Activated CD8-positive, alpha-beta memory T cell treated with anti-CD3 and anti-CD28 coated beads for 48 hours (primary cell): Measurements from ENCODE around the gene GOLGA6B.
A peak's percentile ranks its signal among the peaks of the same experiment; 100 is the strongest.
"Not testable (repeated sequence)": the region's sequence is repeated elsewhere in the genome, so short reads cannot be mapped to it uniquely, and the experiment has no call there.

Source experiments
- DNase-seq, 3 experiments: peaks; one replicate each; pipeline ENCODE4 v3.0.0-alpha.2; 2020; ENCODE audit warnings: low read depth in 2 of 3, low spot score in 2 of 3

The GOLGA6B gene, protein sequence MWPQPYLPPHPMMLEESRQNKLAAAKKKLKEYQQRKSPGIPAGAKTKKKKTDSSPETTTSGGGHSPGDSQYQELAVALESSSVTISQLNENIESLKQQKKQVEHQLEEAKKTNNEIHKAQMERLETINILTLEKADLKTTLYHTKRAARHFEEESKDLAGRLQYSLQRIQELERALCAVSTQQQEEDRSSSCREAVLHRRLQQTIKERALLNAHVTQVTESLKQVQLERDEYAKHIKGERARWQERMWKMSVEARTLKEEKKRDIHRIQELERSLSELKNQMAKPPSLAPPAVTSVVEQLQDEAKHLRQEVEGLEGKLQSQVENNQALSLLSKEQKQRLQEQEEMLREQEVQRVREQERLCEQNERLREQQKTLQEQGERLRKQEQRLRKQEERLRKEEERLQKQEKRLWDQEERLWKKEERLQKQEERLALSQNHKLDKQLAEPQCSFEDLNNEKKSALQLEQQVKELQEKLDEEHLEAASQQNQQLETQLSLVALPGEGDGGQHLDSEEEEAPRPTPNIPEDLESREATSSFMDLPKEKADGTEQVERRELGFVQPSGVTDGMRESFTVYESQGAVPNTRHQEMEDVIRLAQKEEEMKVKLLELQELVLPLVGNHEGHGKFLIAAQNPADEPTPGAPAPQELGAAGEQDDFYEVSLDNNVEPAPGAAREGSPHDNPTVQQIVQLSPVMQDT

DNA sequence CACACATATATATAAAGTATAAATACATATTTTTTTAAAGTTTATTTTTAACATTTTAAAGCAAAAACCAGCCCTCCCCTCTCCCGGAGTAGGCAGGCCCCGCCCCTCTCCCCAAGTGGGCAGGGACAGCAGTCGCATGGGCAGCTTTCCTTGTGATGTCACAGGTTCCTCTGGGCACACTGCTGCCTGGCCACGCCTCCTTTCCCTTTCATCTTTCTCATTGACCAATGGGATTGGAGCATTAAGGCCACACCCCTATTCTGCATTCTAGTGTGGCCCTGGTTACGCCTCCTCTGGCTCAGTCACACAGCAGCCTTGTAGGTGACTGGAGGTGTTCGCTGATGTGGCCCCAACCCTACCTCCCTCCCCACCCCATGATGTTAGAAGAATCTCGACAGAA lies at the start of gene GOLGA6B:
TSS of gene GOLGA6B (plus strand) at position 301 of the 400 bp plus-strand sequence. CDS start at position 342, 41 bp downstream.
- DNase-seq, result not testable (repeated sequence)

DNA sequence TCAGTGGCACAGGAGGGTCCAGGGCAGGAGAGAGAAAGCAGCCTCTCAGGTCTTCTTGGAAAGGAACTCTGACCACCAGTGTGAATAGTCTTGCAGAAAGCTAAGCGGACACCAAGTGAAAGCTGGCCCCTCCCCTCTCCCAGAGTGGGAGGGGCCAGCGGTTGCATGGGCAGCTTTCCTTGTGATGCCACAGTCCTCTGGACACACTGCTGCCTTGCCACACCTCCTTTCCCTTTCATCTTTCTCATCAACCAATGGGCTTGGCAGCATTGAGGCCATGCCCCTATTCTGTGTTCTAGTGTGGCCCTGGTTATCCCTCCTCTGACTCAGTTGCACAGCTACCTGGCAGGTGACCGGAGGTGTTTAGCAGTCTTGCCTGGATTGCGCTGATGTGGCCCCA lies 49.7 kb upstream of the GOLGA6B start:
- no peak for DNase-seq

DNA sequence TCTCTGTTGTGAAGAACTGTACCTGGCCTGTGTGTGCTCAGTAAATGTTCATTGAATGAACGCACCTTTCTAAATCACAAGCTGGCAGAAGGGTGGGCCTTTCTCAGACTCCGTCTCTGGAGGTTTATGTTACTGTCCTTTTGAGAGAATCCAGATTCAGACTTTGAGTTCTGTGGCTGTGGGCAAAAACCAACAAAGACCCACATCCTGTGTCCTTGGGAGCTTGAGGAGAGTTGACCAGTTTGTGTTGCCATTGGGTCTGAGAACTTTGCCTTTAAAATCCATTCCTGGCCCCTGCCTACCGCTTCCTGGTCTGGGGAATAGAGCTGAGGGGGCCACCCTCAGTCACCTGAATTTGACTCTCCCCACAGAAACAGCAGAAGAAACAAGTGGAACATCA lies 46.4 kb upstream of the GOLGA6B start:
- DNase-seq, result not testable (repeated sequence)

DNA sequence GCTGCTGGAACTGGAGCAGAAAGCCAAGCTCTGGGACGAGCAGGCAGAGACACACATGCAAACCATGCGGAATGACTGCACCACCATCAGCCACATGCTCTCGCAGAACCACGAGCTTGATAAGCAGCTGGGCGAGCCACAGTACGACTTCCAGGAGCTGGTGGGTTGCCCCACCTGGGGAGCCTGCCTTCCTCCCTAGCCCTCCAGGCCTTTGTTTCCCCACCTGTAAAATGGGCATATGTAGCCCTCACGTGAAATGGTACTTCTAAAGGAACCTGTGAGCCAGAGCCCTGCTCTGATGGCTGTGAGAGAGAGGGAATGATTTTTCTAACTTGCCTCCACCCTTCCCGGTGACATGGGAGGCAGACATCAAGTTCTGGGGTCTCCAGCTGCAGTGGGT lies 44.6 kb upstream of the GOLGA6B start:
- no peak for DNase-seq

DNA sequence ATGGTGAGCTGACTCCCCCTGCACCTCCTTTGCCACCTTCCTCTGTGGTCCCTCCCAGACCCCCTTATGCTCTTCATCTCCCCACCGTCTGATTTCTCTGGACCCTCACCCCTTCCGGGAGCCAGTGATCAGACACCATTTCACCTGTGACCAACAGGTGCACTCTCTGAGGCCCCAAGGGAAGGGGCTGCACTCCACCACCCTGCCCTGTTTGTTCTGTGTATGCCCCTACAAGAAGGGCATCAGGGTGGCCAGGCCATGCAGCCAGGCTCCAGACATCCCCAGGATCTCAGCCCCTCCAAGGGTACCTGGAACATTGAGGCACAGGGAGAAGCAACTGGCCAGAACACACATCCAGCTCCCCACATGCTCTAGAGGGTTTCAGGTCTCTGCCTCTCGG lies 42.2 kb upstream of the GOLGA6B start:
- not testable (repeated sequence) for DNase-seq

DNA sequence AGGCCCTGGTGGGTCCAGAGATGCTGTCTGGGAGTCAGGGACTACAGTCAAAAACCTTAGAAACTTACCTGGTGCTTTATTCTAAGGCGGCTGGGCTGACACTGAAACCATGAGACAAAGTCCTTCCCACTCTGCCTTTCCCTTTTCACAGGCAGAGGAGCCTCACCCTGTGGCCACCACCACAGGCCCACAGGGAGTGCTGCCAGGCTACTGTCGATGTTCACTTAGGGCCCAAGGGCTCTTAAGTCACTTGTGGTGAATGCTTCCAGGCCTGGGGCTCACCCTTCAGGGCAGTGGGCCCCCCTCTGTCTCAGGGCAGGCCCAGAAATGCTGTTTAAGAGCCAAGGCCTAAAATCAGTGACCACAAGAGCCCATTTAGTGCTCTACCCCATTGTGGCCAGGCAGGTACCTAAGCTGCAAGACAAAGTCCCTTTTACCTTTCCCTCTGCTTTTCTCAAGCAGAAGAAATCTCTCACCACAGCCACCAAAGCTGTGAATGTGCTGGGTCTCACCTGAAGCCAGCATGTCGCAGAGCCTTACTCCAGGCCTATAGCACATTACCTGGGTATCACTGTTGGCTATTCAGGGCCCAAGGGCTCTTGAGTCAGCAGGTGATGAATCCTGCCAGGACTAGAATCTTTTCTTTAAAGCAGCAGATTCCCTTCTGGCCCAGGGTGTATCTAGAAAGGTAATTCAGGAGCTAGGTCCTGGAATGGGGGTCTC lies 39.5 kb upstream of the GOLGA6B start:
- no peak for DNase-seq

DNA sequence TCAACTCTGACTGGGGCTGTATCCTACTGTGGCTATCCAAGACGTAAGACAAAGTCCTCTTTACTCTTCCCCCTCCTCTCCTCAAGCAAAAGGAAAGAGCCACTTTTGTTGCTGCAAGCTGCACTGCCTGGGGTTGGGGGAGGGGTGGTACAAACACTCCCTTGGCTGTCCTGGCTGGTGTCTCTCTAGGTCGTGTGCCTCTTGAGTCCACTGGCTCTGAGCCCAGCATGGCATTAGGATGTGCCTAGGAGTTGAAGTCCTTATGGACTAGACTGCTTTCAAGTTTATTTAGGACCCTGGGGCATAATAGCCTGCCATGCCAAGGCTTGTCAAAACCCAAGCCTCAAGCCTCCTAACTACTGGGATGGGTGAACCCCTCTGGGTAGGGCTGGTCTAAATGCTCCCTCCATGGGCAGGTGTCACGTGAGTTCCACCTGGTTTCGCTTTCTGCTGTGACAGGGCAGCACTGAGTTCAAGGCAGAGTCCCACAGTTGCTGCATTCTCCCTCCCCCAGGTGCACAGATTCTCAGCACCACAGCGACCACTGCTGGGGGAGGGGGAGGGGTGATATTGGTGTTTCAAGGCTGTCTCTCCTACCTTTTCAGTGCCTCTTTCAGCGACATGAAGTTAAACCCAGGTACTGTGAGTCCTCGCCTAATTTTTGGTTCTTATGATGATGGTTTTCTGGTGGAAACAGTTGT lies 38.8 kb upstream of the GOLGA6B start:
- not testable (repeated sequence) for DNase-seq

DNA sequence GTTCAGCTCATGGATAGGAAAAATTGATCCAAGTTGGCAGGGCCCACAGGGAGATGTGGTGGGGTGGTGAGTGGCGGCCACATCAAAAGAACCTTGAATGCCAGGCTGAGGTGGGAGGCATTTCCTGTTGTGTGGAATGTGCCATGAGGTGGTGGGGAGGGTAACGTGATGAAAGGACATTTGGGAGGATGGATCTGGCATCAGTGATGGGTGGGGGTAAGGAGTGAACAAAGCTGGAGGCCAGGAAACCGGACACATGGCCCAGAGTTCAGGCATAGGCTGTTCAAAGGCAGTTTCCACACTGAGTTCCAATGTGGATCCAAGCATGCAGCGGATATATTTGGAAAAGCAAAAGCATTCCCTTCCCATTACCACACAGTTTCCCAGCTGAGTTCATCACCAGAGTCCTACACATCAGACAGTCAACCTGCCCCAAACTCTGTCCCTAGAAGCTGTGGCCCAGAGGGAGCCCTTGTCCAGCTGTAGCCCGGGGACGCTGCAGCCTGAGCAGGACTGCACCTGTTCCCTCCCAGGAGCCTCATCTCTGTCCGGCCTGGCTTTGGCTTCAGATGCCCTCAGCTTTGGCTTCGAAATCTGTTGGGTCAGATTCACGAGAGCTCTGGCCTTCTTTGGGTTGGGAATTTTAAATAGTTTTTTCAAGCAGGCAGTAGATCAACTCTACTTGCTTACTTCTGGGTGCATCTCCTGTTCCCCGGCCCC lies 37.8 kb upstream of the GOLGA6B start:
- DNase-seq, result no peak

DNA sequence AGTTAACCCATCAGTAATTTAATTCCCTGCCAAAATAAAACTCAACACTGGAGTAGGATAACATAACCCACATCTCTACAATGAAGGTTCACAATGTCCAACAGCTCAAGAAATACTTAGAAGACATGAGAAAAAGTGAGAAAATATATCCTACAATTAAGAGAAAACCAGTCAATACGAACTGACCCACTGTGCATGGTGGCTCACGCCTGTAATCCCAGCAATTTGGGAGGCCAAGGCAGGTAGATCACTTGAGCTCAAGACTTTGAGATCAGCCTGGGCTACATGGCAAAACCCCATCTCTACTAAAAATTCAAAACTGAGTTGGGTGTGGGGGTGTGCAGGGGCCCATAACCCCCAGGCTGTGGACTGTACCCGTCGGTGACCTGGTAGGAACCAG lies 30.6 kb upstream of the GOLGA6B start:
- DNase-seq, result not testable (repeated sequence)

DNA sequence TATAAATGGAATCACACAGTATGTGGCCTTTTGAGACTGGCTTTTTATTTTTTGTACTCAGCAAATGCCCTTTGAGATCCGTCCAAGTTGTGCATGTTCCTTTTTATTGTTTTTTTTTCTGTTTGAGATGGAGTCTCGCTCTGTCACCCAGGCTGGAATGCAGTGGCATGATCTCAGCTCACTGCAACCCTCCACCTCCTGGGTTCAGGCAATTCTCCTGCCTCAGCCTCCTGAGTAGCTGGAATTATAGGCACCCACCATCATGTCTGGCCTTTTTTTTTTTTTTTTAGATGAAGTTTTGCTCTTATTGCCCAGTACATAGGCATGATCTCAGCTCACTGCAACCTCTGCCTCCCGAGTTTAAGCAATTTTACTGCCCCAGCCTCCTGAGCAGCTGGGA lies 28.3 kb upstream of the GOLGA6B start:
- not testable (repeated sequence) for DNase-seq

DNA sequence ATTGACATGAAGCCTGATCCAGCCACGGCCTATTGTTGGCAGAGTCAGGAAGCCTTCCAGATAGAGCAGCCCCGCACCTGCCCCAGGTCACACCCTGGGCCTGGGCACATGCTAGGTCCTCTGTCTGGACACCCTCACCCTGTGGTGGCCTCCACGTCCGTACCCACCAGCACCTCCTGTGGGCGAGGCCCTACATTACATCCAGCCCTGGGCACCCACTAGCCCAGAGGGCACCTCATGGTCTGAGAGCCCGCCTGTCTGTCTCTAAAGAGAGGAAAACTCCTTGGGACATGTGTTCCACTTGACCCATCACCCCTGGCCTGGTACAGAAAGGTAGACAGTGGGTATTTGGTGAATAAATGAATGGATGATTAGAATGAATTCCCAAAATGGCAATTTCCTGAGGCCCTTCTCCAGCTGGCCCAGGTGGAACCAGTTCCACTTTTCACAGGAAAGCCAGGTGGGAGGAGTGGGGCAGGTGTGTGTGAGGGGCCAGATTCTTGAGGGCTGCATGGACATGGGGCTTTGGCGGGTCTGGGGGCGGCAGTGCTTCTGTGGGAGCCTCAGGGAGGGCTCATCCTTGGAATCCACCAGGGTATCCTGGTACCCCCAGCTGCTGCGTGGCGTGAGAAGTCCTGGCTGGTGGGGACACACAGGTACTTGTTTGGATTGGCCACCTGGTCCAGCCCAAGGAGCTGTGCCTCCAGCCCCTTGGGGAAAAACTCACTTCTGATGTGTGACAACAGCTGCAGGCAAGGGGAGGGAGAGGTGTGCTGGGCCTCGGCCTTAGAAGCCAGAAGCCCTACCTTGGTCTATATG lies 26.0 kb upstream of the GOLGA6B start:
- DNase-seq, result not testable (repeated sequence)

DNA sequence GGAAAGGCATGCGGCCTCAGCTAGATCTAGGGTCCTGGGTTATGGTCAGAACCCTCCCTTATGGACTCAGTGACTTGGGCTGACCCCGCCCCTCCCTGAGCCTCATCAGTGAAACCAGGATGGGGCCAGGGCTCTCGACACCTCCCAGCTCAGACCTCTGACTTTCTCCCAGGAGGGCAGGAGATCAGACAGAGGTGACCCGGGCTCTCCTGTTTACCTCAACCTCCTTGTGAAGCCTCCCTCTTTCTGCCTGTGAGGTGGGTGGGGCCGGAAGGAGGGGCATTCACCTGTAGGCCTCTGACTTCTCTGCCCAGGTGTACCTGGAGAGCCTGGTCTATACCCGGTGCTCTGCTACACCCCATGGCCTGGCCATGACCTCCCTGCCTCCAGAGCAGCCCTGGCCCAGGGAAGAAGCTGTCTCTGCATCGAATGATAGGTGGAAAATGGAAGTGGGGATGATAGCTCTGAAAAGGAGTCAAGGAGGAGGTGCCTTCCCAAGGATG lies 25.4 kb upstream of the GOLGA6B start:
- not testable (repeated sequence) for DNase-seq

DNA sequence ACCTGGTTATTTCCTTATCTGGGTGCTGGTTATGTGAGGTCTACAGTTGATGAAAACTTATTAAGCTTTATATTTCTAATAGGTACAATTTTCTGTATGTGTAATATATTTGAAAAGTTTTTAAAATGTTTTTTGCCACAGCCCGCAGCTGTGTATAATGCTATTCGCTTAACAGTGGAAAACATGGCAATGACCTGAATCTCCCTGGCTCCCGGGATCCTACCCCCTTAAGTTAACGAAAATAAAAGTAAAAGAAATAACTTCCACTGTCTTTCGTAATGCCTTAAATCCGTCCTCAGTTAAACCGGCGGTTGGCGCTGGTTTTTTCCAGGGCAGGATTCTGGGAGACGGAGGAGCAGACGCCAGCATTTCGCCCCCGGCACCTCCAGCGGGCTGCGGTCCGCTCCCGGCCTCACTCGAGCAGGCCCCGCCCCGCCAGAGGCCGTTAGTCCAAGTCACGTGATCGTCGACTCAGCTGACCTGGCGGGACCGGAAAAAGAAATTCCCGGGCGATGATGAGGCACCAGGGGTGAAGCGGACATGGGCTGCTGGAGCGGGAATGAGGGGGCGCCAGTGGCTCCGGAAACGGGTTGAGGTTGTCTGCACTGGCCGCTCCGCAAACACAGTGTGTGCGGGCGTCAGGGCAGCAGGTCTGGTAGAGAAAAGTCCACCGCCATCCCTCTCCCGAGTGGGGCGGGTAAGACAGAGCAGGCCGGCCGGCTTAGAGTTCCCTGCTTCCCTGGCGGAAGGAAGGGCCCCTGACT lies 17.8 kb upstream of the GOLGA6B start:
- peak in 1 of 3 experiments; percentile 23 for DNase-seq

DNA sequence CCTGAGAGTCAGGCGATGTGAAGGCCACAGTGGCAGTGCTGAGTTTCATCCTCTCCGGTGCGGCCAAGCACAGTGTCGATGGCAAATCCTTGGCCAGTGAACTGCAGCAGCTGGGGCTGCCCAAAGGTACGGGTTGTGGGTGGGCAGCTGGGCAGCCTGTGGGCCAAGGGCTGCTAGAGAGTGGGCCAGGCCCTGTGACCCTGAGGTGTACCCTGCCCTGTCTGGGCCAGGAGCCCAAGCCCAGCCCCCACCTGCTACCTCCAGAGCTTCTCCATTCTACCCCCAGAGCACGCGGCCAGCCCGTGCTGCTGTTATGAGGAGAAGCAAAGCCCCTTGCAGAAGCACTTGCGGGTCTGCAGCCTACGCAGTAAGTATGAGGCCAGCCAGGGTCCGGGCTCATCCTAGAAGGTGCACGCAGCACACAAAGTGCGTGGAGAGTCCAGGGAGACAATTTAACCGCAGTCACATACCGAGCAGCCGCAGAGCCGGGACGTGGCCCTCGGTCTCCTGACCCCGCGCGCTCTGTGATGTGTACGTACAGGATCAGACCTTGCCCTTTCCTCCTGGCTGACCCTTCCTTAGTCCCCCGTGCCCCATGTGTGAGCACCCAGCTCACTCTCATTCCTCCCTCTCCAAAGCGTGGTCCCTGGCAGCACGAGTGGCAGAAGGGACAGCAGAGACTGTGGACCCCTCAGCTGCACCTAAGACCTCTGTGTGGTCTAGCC lies 14.6 kb upstream of the GOLGA6B start:
- not testable (repeated sequence) for DNase-seq

DNA sequence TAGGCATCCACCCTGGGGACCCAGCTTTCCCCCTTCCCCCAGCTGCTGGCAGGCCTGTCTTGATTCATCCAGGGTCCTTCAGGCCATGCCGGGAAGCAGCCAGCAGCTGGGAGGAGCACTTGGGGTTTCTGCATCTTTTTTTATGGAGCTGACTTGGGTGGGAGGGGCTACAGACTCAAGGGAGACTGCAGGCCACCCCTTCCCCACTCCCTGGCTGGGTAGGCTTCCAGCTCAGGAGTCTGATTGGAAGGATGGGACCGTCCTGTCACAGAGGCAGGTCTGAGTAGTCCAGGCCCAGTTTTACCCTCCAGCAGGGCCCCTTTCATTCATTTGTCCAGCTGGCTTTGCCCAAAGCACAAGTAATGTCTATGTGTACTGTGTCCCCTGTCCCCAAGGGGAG lies 12.2 kb upstream of the GOLGA6B start:
- not testable (repeated sequence) for DNase-seq

DNA sequence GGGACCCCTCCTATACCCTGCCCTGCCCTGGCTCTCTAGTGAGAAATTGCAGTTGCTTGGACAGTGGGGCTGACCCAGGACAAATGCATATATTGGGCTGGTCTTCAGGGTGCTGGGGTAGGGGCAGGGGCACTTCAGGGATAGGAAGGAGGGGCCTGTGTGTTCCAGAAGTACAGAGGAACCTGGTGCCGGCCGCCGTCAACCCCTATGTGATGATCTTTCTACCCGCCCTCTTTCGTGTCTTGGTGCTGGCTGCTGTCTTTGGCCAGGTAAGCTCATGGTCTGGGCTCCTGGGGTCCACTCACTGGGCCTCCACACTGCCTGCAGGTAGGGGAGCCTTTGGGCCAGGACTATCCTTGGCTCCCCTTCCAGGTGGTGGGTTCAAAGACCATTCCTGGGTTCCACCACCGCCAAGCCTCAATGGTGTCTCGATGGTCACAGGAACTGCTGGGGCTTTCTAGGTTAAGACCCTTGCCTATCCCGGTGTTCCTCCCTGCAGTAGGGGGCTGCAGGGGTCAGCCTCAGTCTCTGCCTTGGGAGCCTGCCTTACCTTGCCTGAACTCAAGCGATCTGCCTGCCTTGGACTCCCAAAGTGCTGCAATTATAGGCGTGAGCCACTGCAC lies 5.8 kb upstream of the GOLGA6B start:
- DNase-seq, result not testable (repeated sequence)

DNA sequence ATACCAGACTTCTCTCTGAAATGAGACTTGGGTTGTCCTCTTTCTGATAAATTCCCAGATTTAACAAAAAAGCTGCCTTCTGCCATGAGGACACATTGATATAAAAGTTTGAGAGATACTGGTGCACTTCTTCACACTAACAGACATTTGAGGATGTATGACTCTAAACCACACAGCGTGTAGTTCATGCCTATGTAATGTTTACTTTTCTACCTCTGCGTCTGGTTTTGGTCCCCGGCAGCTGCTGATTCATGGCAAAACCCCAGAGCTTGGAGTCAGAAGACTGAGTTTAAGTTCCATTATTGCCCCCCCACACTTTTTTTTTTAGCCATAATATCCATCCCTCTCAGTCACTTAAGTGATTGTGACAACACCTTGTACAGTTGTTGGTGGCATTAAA lies 1.5 kb downstream of the GOLGA6B start:
- DNase-seq, result not testable (repeated sequence)

DNA sequence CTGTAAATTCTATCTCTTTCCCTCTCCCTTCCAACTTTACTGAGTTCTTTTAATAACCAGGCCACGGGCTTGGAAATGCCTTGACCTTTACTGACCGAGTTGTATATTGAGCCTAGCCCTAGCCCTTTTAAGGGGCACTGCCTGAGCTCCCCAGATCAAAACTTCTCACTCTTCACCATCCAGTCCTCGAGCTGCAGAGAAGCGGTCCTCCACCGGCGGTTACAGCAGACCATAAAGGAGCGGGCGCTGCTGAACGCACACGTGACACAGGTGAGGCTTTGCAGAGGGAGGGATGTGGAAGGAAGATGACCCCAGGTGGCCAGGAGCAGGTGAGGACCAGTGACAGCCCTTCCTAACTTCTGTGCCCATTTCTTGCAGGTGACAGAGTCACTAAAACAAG lies 6.6 kb downstream of the GOLGA6B start:
- DNase-seq, result not testable (repeated sequence)
